Liver (tissue), 9 donors: Measurements from ENCODE around the gene CHRM5. TPM values are rescaled to one million over a fixed set of nuclear protein-coding genes. Genes with fewer than 3 reads are reported as not detected.
A peak's percentile ranks its signal among the peaks of the same experiment; 100 is the strongest.

ENCODE experiments used
- DNase-seq: peaks from one replicate; pipeline ENCODE4 v3.0.0-alpha.2; 2017; ENCODE audit warnings: low spot score
- H3K27ac ChIP-seq, 2 donors: one replicate each; pipeline ENCODE4 v1.7.0; 2013; ENCODE audit warnings: inconsistent platforms in 2 of 2, low read length in 2 of 2, control low read depth in 1 of 2, low read depth in 1 of 2, mild to moderate bottlenecking in 1 of 2
- H3K27me3 ChIP-seq, 4 donors: one replicate each; pipeline versions ENCODE4 v1.6.1 to v1.7.0; 2013; ENCODE audit warnings: low read length in 3 of 4, inconsistent platforms in 1 of 4, mild to moderate bottlenecking in 1 of 4, moderate library complexity in 1 of 4; ENCODE audit not compliant: control insufficient read depth in 4 of 4, insufficient read depth in 4 of 4
- H3K36me3 ChIP-seq, 4 donors: one replicate each; pipeline versions ENCODE4 v1.6.1 to v1.7.0; 2013; ENCODE audit warnings: low read length in 3 of 4, mild to moderate bottlenecking in 3 of 4, low read depth in 1 of 4, moderate library complexity in 1 of 4; ENCODE audit not compliant: control insufficient read depth in 4 of 4, insufficient read depth in 3 of 4
- H3K4me1 ChIP-seq, 4 donors: one replicate each; pipeline versions ENCODE4 v1.6.1 to v1.7.0; 2013; ENCODE audit warnings: low read length in 3 of 4, mild to moderate bottlenecking in 3 of 4, moderate library complexity in 1 of 4; ENCODE audit not compliant: control insufficient read depth in 4 of 4, insufficient read depth in 4 of 4
- H3K4me3 ChIP-seq, 3 donors: one replicate each; pipeline versions ENCODE4 v1.6.1 to v1.7.0; 2013; ENCODE audit warnings: low read length in 3 of 3, control low read depth in 1 of 3, low read depth in 1 of 3, mild to moderate bottlenecking in 1 of 3
- H3K9ac ChIP-seq, 2 donors: one replicate each; pipeline ENCODE4 v1.7.0; 2013; ENCODE audit warnings: low read length in 2 of 2, mild to moderate bottlenecking in 2 of 2, moderate library complexity in 2 of 2, control low read depth in 1 of 2, low read depth in 1 of 2
- H3K9me3 ChIP-seq, 4 donors: one replicate each; pipeline versions ENCODE4 v1.6.1 to v1.7.0; 2013; ENCODE audit warnings: low read length in 3 of 4; ENCODE audit not compliant: control insufficient read depth in 4 of 4
- EGR1 ChIP-seq, 2 donors: IDR thresholded peaks; 2 replicates each; pipeline ENCODE4 v1.6.1; 2016 to 2018; ENCODE audit warnings: antibody characterized with exemption in 2 of 2, low read depth in 2 of 2
- FOXA1 ChIP-seq: IDR thresholded peaks from 2 replicates; pipeline ENCODE4 v1.6.1; 2016; ENCODE audit warnings: antibody characterized with exemption
- FOXA2 ChIP-seq: IDR thresholded peaks from 2 replicates; pipeline ENCODE4 v1.6.1; 2016; ENCODE audit warnings: antibody characterized with exemption
- GABPA ChIP-seq, 2 donors: IDR thresholded peaks in 1 of 2; conservative IDR thresholded peaks in 1 of 2; 2 replicates each; pipeline ENCODE4 v1.6.1; 2016; ENCODE audit warnings: antibody characterized with exemption in 2 of 2, mild to moderate bottlenecking in 1 of 2, moderate library complexity in 1 of 2
- HNF4A ChIP-seq, 2 donors: conservative IDR thresholded peaks; 2 replicates each; pipeline ENCODE4 v1.6.1; 2016; ENCODE audit warnings: antibody characterized with exemption in 2 of 2, mild to moderate bottlenecking in 2 of 2
- HNF4G ChIP-seq: IDR thresholded peaks from 2 replicates; pipeline ENCODE4 v1.6.1; 2016; ENCODE audit warnings: antibody characterized with exemption
- JUND ChIP-seq, 2 donors: IDR thresholded peaks; 2 replicates each; pipeline ENCODE4 v1.6.1; 2016; ENCODE audit warnings: antibody characterized with exemption in 2 of 2
- NR2F2 ChIP-seq: IDR thresholded peaks from 2 replicates; pipeline ENCODE4 v1.6.1; 2016; ENCODE audit warnings: antibody characterized with exemption
- RAD21 ChIP-seq, 2 donors: IDR thresholded peaks; 2 replicates each; pipeline ENCODE4 v1.6.1; 2016; ENCODE audit warnings: antibody characterized with exemption in 2 of 2, mild to moderate bottlenecking in 2 of 2
- RXRA ChIP-seq, 2 donors: IDR thresholded peaks; 2 replicates each; pipeline ENCODE4 v1.6.1; 2017 to 2018; ENCODE audit warnings: antibody characterized with exemption in 2 of 2, mild to moderate bottlenecking in 1 of 2
- SP1 ChIP-seq: IDR thresholded peaks from 2 replicates; pipeline ENCODE4 v1.6.1; 2018; ENCODE audit warnings: antibody characterized with exemption, mild to moderate bottlenecking
- TAF1 ChIP-seq: conservative IDR thresholded peaks from 2 replicates; pipeline ENCODE4 v1.6.1; 2016; ENCODE audit warnings: antibody characterized with exemption, mild to moderate bottlenecking
- YY1 ChIP-seq: IDR thresholded peaks from 2 replicates; pipeline ENCODE4 v1.6.1; 2016; ENCODE audit warnings: antibody characterized with exemption, mild to moderate bottlenecking
- WGBS: extraction: QIAGEN DNeasy Blood & Tissue Kit; methylation state at CpG from one replicate; pipeline ENCODE4 v1.1.7; 2013; 5-methylcytosine and 5-hydroxymethylcytosine counted together
- polyA plus RNA-seq, 2 donors: library from polyadenylated mRNA; stranded (reverse) in 1 of 2; unstranded in 1 of 2; fragments of 200-250 nt in 1 of 2; fragments of >200 nt in 1 of 2; fragmentation: Nextera tagmentation in 1 of 2; extraction: Ambion mirVana in 1 of 2; gene quantifications; one replicate each; pipeline versions ENCODE4 v1.2.1 to v1.2.3, GENCODE V29; 2013 to 2015
- total RNA-seq, 2 donors: library from RNA; depleted of rRNA; stranded (reverse); fragments of >200 nt; gene quantifications; one replicate each; pipeline ENCODE4 v1.2.3, GENCODE V29; 2014
- TF ChIP-seq, protein P1 (sequence below): IDR thresholded peaks from 2 replicates; pipeline ENCODE4 v1.6.1; 2016; ENCODE audit warnings: antibody characterized with exemption
- TF ChIP-seq, protein P2 (sequence below): IDR thresholded peaks from 2 replicates; pipeline ENCODE4 v1.6.1; 2016; ENCODE audit warnings: antibody characterized with exemption, mild to moderate bottlenecking
- TF ChIP-seq, protein P3 (sequence below): fragments of 150-350 bp; IDR thresholded peaks from 2 replicates; pipeline ENCODE4 v1.5.1; 2017; ENCODE audit warnings: improper control_type of control experiment, low read depth, low read length; ENCODE audit not compliant: missing input control
- TF ChIP-seq, protein P4 (sequence below): IDR thresholded peaks from 2 replicates; pipeline ENCODE4 v1.6.1; 2016; ENCODE audit warnings: antibody characterized with exemption
- donor health status: healthy.
- donor health status: healthy.
- donor health status: healthy.
- donor health status: healthy.
- donor health status: healthy.

Gene CHRM5
- total and polyA plus RNA-seq, 4 donors: 0.38 TPM; not detected in 3

DNA sequence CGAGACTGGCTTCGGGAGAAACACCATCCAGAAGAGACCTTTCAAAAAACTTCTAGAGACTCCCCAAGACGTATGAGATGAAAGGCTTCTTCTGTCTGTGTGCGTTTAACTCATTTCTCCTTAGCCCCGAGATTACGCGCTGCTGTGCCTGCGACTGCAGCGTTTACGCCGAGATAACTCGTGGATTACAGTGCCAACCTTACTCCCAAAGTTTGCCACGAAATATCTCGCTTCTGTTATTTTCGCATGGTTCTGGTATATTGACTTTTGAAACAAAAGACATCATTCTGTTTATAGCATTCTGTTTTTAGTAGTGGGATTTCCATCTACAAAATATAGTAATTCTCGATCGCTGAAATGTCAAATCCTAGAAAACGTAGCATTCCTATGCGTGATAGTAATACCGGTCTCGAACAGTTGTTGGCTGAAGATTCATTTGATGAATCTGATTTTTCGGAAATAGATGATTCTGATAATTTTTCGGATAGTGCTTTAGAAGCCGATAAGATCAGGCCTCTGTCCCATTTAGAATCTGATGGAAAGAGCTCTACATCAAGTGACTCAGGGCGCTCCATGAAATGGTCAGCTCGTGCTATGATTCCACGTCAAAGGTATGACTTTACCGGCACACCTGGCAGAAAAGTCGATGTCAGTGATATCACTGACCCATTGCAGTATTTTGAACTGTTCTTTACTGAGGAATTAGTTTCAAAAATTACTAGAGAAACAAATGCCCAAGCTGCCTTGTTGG is 134.1 kb downstream of the CHRM5 start:
- H3K9ac ChIP-seq: peak overlapping the region; percentile 79 to 97
- TF ChIP-seq RAD21 (IDR thresholded peaks at IDR 0.05): no peak
- peak in 1 of 2 donors; percentile 6 for TF ChIP-seq JUND (IDR thresholded peaks at IDR 0.05)
- no peak for TF ChIP-seq FOXA1
- TF ChIP-seq FOXA2: no peak
- TF ChIP-seq HNF4A (conservative IDR thresholded peaks at IDR 0.05): no peak
- peak in 1 of 2 donors; percentile 35 for TF ChIP-seq GABPA (IDR thresholded peaks at IDR 0.05 in 1 of 2, conservative IDR thresholded peaks at IDR 0.05 in 1 of 2)
- peak; percentile 13 for TF ChIP-seq HNF4G
- TF ChIP-seq NR2F2: peak; percentile 1
- TF ChIP-seq TAF1: no peak
- TF ChIP-seq, protein P1, sequence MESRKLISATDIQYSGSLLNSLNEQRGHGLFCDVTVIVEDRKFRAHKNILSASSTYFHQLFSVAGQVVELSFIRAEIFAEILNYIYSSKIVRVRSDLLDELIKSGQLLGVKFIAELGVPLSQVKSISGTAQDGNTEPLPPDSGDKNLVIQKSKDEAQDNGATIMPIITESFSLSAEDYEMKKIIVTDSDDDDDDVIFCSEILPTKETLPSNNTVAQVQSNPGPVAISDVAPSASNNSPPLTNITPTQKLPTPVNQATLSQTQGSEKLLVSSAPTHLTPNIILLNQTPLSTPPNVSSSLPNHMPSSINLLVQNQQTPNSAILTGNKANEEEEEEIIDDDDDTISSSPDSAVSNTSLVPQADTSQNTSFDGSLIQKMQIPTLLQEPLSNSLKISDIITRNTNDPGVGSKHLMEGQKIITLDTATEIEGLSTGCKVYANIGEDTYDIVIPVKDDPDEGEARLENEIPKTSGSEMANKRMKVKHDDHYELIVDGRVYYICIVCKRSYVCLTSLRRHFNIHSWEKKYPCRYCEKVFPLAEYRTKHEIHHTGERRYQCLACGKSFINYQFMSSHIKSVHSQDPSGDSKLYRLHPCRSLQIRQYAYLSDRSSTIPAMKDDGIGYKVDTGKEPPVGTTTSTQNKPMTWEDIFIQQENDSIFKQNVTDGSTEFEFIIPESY: peak; percentile 17
- no peak for TF ChIP-seq YY1
- TF ChIP-seq, protein P2, sequence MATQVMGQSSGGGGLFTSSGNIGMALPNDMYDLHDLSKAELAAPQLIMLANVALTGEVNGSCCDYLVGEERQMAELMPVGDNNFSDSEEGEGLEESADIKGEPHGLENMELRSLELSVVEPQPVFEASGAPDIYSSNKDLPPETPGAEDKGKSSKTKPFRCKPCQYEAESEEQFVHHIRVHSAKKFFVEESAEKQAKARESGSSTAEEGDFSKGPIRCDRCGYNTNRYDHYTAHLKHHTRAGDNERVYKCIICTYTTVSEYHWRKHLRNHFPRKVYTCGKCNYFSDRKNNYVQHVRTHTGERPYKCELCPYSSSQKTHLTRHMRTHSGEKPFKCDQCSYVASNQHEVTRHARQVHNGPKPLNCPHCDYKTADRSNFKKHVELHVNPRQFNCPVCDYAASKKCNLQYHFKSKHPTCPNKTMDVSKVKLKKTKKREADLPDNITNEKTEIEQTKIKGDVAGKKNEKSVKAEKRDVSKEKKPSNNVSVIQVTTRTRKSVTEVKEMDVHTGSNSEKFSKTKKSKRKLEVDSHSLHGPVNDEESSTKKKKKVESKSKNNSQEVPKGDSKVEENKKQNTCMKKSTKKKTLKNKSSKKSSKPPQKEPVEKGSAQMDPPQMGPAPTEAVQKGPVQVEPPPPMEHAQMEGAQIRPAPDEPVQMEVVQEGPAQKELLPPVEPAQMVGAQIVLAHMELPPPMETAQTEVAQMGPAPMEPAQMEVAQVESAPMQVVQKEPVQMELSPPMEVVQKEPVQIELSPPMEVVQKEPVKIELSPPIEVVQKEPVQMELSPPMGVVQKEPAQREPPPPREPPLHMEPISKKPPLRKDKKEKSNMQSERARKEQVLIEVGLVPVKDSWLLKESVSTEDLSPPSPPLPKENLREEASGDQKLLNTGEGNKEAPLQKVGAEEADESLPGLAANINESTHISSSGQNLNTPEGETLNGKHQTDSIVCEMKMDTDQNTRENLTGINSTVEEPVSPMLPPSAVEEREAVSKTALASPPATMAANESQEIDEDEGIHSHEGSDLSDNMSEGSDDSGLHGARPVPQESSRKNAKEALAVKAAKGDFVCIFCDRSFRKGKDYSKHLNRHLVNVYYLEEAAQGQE: no peak
- no peak for DNase-seq
- WGBS: 25% methylated on average over 29 of the region's 29 CpGs
- peak overlapping the region; percentile 85 to 88 for H3K27ac ChIP-seq
- H3K4me3 ChIP-seq: peak overlapping the region; percentile 84 to 94 (median 93)
- H3K4me1 ChIP-seq: peaks cover 4 to 22% (median 15%) of the 10 kb centered on the region in 4 donors
- no peaks in the 10 kb centered on the region for H3K9me3 ChIP-seq
- H3K27me3 ChIP-seq: no peaks in the 10 kb centered on the region
- H3K36me3 ChIP-seq: no peaks in the 10 kb centered on the region

DNA sequence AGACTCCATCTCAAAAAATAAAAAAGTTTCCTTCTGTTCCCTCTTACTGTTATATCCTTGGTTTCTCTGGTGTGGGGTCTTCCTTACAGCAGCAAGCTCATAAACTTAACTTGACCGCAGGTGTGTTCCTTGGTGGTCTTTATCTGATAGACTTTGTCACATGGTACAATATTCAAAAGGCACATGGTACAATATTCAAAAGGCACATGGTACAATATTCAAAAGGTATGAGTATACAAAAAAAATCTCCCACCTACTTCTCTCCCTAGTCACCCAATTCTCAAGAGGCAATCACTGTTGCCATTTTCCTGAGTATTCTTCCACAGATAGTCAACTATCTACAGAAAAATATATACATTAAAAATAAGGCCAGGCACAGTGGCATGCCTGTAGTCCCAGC is 138.1 kb downstream of the CHRM5 start:
- Histone ChIP-seq H3K27me3 (no peaks in the 10 kb centered on the region), H3K27ac (no peak overlapping the region), H3K9me3 (no peaks in the 10 kb centered on the region), H3K4me3 (no peak overlapping the region), H3K36me3 (no peaks in the 10 kb centered on the region), H3K9ac (no peak overlapping the region), H3K4me1 (peaks cover 0 to 11% (median under 1%) of the 10 kb centered on the region in 4 donors)
- DNase-seq: no peak
- WGBS: 97% methylated on average over 1 of the region's 1 CpG
- TF ChIP-seq, protein P2: no peak
- TF ChIP-seq TAF1 (no peak), JUND (IDR thresholded peaks at IDR 0.05) (no peak), SP1 (no peak), FOXA1 (no peak), GABPA (IDR thresholded peaks at IDR 0.05 in 1 of 2, conservative IDR thresholded peaks at IDR 0.05 in 1 of 2) (no peak), RAD21 (IDR thresholded peaks at IDR 0.05) (no peak), HNF4G (no peak), EGR1 (IDR thresholded peaks at IDR 0.05; ENCODE audit: low read depth in 2 of 2) (no peak), YY1 (no peak), NR2F2 (no peak), HNF4A (conservative IDR thresholded peaks at IDR 0.05) (no peak), FOXA2 (no peak), RXRA (IDR thresholded peaks at IDR 0.05) (no peak)
- TF ChIP-seq, protein P1: no peak
- TF ChIP-seq, protein P3, sequence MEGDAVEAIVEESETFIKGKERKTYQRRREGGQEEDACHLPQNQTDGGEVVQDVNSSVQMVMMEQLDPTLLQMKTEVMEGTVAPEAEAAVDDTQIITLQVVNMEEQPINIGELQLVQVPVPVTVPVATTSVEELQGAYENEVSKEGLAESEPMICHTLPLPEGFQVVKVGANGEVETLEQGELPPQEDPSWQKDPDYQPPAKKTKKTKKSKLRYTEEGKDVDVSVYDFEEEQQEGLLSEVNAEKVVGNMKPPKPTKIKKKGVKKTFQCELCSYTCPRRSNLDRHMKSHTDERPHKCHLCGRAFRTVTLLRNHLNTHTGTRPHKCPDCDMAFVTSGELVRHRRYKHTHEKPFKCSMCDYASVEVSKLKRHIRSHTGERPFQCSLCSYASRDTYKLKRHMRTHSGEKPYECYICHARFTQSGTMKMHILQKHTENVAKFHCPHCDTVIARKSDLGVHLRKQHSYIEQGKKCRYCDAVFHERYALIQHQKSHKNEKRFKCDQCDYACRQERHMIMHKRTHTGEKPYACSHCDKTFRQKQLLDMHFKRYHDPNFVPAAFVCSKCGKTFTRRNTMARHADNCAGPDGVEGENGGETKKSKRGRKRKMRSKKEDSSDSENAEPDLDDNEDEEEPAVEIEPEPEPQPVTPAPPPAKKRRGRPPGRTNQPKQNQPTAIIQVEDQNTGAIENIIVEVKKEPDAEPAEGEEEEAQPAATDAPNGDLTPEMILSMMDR: no peak
- TF ChIP-seq, protein P4, sequence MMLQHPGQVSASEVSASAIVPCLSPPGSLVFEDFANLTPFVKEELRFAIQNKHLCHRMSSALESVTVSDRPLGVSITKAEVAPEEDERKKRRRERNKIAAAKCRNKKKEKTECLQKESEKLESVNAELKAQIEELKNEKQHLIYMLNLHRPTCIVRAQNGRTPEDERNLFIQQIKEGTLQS: no peak
